ENCODE data around the gene CFAP300. TPM values are rescaled to one million over a fixed set of nuclear protein-coding genes. Genes with fewer than 3 reads are reported as not detected.
A peak's percentile ranks its signal among the peaks of the same experiment; 100 is the strongest.

Gene CFAP300
- total RNA-seq, 1 donor from 2014 or later = 4.9 TPM

GRCh38 chr11:102118937-102119336 is 71.7 kb downstream of the CFAP300 start:
- Mint-ChIP-seq H3K4me1 (ENCODE audit: unreplicated experiment) (peaks cover 85% of the 10 kb centered on the region), H3K27me3 (ENCODE audit: unreplicated experiment) (no peaks in the 10 kb centered on the region), H3K36me3 (ENCODE audit: unreplicated experiment) (peaks cover 34% of the 10 kb centered on the region), H3K4me3 (ENCODE audit: unreplicated experiment) (peak overlapping the region; percentile 19), H3K27ac (ENCODE audit: unreplicated experiment) (peak overlapping the region; percentile 81), H3K9me3 (ENCODE audit: unreplicated experiment) (peaks cover 6% of the 10 kb centered on the region)
- no peak for TF ChIP-seq CTCF (IDR thresholded peaks at IDR 0.05)
- DNase-seq (ENCODE audit: extremely low spot score, unreplicated experiment) = no peak

GRCh38 chr11:102119997-102120396 is 72.8 kb downstream of the CFAP300 start:
- DNase-seq (ENCODE audit: extremely low spot score, unreplicated experiment) = no peak
- TF ChIP-seq CTCF (IDR thresholded peaks at IDR 0.05) = no peak
- Mint-ChIP-seq H3K27me3 (ENCODE audit: unreplicated experiment) (no peaks in the 10 kb centered on the region), H3K4me3 (ENCODE audit: unreplicated experiment) (peak overlapping the region; percentile 20), H3K9me3 (ENCODE audit: unreplicated experiment) (peaks cover 11% of the 10 kb centered on the region), H3K27ac (ENCODE audit: unreplicated experiment) (peak overlapping the region; percentile 81), H3K4me1 (ENCODE audit: unreplicated experiment) (peaks cover 78% of the 10 kb centered on the region), H3K36me3 (ENCODE audit: unreplicated experiment) (peaks cover 35% of the 10 kb centered on the region)

GRCh38 chr11:102120437-102120973 is 73.3 kb downstream of the CFAP300 start:
- H3K4me3 Mint-ChIP-seq (ENCODE audit: unreplicated experiment) = peak overlapping the region; percentile 20
- H3K27ac Mint-ChIP-seq (ENCODE audit: unreplicated experiment) = peak overlapping the region; percentile 81
- no peak for DNase-seq (ENCODE audit: extremely low spot score, unreplicated experiment)
- H3K27me3 Mint-ChIP-seq (ENCODE audit: unreplicated experiment) = no peaks in the 10 kb centered on the region
- H3K36me3 Mint-ChIP-seq (ENCODE audit: unreplicated experiment) = peaks cover 31% of the 10 kb centered on the region
- no peak for TF ChIP-seq CTCF (IDR thresholded peaks at IDR 0.05)
- peaks cover 75% of the 10 kb centered on the region for H3K4me1 Mint-ChIP-seq (ENCODE audit: unreplicated experiment)
- H3K9me3 Mint-ChIP-seq (ENCODE audit: unreplicated experiment) = peaks cover 11% of the 10 kb centered on the region

- no peak for TF ChIP-seq CTCF (IDR thresholded peaks at IDR 0.05)
- Mint-ChIP-seq H3K4me3 (ENCODE audit: unreplicated experiment) (no peak overlapping the region), H3K27ac (ENCODE audit: unreplicated experiment) (peak overlapping the region; percentile 81), H3K27me3 (ENCODE audit: unreplicated experiment) (no peaks in the 10 kb centered on the region), H3K36me3 (ENCODE audit: unreplicated experiment) (peaks cover 36% of the 10 kb centered on the region), H3K9me3 (ENCODE audit: unreplicated experiment) (peaks cover 12% of the 10 kb centered on the region), H3K4me1 (ENCODE audit: unreplicated experiment) (peaks cover 72% of the 10 kb centered on the region)
- no peak for DNase-seq (ENCODE audit: extremely low spot score, unreplicated experiment)
These were observed 74.1 kb downstream of the CFAP300 start for GRCh38 chr11:102121329-102121728.

Other genes starting within 250 kb of the CFAP300 start
- 8.9 and 9.6 TPM in 2 replicates for gene CEP126, start 132.4 kb upstream of the CFAP300 start, total RNA-seq
- 2.4 and 2.9 TPM in 2 replicates for gene ANGPTL5, start 130.9 kb upstream of the CFAP300 start, total RNA-seq
- gene YAP1, start 63.0 kb downstream of the CFAP300 start, total RNA-seq = 126 and 128 TPM in 2 replicates

Measured in osteocyte (in vitro differentiated cells).